Endothelial cell of umbilical vein (primary cell): Measurements from ENCODE around the gene GBP6.

Source experiments
- CTCF ChIP-seq, 2 donors: IDR thresholded peaks; 1 replicate in 1 of 2; 2 replicates in 1 of 2; pipeline ENCODE4 v1.5.1; 2011; ENCODE audit warnings: low read length in 2 of 2, mild to moderate bottlenecking in 2 of 2, moderate library complexity in 2 of 2, control low read depth in 1 of 2, inconsistent platforms in 1 of 2, low read depth in 1 of 2; ENCODE audit not compliant: insufficient read depth in 1 of 2; ENCODE audit errors: extremely low read depth in 1 of 2
- JUN ChIP-seq: IDR thresholded peaks from 2 replicates; pipeline ENCODE4 v1.6.1; 2011; ENCODE audit warnings: borderline replicate concordance, low read depth; ENCODE audit not compliant: insufficient read length, insufficient read depth
- POLR2A ChIP-seq: IDR thresholded peaks from 2 replicates; pipeline ENCODE4 v1.6.1; 2012; ENCODE audit warnings: low read depth, mild to moderate bottlenecking, control low read depth, low read length
- POLR2AphosphoS5 ChIP-seq: IDR thresholded peaks from 2 replicates; pipeline ENCODE4 v1.6.1; 2012; ENCODE audit warnings: low read depth, mild to moderate bottlenecking, control low read depth, low read length, moderate library complexity; ENCODE audit not compliant: insufficient read depth
- TF ChIP-seq, protein P1 (sequence below): IDR thresholded peaks from 2 replicates; pipeline ENCODE4 v1.6.1; 2011; ENCODE audit not compliant: insufficient read depth, insufficient read length

- TF ChIP-seq POLR2AphosphoS5 = no peak
- no peak for TF ChIP-seq CTCF (IDR thresholded peaks at IDR 0.05; ENCODE audit: extremely low read depth in 1 of 2, insufficient read depth in 1 of 2, low read depth in 1 of 2, low read length in 2 of 2)
- TF ChIP-seq JUN = no peak
- TF ChIP-seq POLR2A = no peak
- TF ChIP-seq, protein P1, sequence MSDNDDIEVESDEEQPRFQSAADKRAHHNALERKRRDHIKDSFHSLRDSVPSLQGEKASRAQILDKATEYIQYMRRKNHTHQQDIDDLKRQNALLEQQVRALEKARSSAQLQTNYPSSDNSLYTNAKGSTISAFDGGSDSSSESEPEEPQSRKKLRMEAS = no peak
These were observed 41.5 kb upstream of the GBP6 start for GRCh38 chr1:89322402-89322801.
